ENCODE measurements around the gene CASP14. TPM values are rescaled to one million over a fixed set of nuclear protein-coding genes. Genes with fewer than 3 reads are reported as not detected.

The CASP14 gene
- total and polyA plus RNA-seq, 10 of the 15 experiments (the other 5 are each of a cell fraction or from before 2014, with no cell fraction given) = 0.06 to 0.40 (median 0.13) TPM; not detected in 2

GRCh38 chr19:15087182-15087581, 37.9 kb downstream of the CASP14 start (continued):
- no peak for TF ChIP-seq ZBTB4 (CRISPR knock-in tag; IDR thresholded peaks at IDR 0.05)
- no peak for TF ChIP-seq E4F1 (IDR thresholded peaks at IDR 0.05; ENCODE audit: borderline replicate concordance, partially characterized antibody)
- no peak for TF ChIP-seq HSF1 (IDR thresholded peaks at IDR 0.05; ENCODE audit: low read depth, low read length)

Data from GM12878 (cell line).